ENCODE results near the gene ANGPTL4. TPM values are rescaled to one million over a fixed set of nuclear protein-coding genes. Genes with fewer than 3 reads are reported as not detected.

ANGPTL4 gene
- total RNA-seq, 2 donors from 2014 or later: 29.9 to 99.1 TPM

DNA sequence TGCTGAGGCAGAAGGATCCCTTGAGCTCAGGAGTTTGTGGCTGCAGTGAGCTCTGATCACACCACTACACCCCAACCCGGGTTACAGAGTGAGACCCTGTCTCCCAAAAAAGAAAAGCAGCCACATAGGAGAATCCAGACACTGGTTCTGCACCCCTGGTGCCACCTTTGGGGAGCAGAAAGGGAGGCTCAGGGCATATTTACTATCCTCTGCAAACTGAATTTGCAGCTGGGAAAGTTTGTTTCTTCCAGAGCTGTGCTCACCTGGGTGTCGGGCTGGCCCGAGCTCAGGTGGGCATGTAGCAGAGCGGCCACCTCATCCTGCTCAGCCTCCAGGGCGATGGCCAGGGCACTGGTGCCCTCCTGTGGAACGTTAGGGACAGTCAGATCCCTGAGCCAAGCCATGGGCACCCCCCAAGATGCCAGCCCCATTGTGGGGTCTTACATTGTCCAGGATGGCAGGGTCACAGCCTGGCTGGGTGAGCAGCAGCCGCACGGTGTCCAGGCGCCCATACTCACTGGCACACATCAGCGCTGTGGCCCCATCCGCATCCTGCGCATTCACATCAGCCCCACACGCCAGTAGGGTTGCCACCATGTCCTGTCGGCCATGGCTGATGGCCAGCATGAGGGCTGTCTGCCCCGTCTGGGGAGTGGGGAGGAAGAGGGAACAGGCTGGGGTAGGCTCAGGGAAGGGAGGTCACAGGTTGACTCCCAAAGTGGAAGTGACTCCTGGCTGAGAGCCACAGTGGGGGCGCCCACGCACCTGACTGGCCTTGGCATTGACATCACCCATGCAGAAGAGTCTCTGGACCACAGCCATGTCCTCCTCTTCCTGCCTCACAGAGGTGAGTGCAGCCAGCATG, 39.5 kb upstream of the ANGPTL4 start:
- Histone ChIP-seq H3K4me1 (ENCODE audit: control insufficient read depth in 1 of 2, low read depth in 2 of 2) (peaks cover 22 to 26% of the 10 kb centered on the region in 2 donors), H3K4me3 (no peak overlapping the region), H3K9me3 (no peaks in the 10 kb centered on the region), H3K27ac (no peak overlapping the region), H3K36me3 (peaks cover 13% of the 10 kb centered on the region), H3K27me3 (replicated peaks; ENCODE audit: insufficient read depth) (no peaks in the 10 kb centered on the region)
- DNase-seq (ENCODE audit: low spot score) (no peak), ATAC-seq (ENCODE audit: insufficient number of reproducible peaks, low FRiP score, low read depth) (no peak)
- TF ChIP-seq, protein P1, sequence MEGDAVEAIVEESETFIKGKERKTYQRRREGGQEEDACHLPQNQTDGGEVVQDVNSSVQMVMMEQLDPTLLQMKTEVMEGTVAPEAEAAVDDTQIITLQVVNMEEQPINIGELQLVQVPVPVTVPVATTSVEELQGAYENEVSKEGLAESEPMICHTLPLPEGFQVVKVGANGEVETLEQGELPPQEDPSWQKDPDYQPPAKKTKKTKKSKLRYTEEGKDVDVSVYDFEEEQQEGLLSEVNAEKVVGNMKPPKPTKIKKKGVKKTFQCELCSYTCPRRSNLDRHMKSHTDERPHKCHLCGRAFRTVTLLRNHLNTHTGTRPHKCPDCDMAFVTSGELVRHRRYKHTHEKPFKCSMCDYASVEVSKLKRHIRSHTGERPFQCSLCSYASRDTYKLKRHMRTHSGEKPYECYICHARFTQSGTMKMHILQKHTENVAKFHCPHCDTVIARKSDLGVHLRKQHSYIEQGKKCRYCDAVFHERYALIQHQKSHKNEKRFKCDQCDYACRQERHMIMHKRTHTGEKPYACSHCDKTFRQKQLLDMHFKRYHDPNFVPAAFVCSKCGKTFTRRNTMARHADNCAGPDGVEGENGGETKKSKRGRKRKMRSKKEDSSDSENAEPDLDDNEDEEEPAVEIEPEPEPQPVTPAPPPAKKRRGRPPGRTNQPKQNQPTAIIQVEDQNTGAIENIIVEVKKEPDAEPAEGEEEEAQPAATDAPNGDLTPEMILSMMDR (IDR thresholded peaks at IDR 0.05): no peak

DNA sequence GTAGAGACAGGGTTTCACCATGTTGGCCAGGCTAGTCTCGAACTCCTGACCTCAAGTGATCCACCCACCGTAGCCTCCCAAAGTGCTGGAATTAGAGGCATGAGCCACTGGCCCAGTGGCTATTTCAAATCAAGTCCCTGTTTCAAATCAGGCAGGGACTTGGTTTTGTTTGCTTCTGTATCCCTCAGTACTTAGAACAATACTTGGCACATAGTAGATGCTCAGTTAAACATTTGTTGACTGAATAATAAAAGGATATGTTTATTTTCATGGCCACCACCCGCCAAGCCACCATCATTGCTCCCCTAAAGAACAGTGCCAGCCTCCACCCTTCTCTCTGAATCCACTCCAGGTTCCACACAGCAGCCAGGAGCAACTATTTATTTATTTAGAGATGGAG, 38.5 kb upstream of the ANGPTL4 start:
- no peaks in the 10 kb centered on the region for H3K9me3 ChIP-seq
- peaks cover 13% of the 10 kb centered on the region for H3K36me3 ChIP-seq
- peaks cover 14 to 17% of the 10 kb centered on the region in 2 donors for H3K4me1 ChIP-seq (ENCODE audit: control insufficient read depth in 1 of 2, low read depth in 2 of 2)
- TF ChIP-seq, protein P1 (IDR thresholded peaks at IDR 0.05): no peak
- no peak overlapping the region for H3K4me3 ChIP-seq
- no peaks in the 10 kb centered on the region for H3K27me3 ChIP-seq (replicated peaks; ENCODE audit: insufficient read depth)
- DNase-seq (ENCODE audit: low spot score): no peak
- no peak for ATAC-seq (ENCODE audit: insufficient number of reproducible peaks, low FRiP score, low read depth)
- no peak overlapping the region for H3K27ac ChIP-seq

DNA sequence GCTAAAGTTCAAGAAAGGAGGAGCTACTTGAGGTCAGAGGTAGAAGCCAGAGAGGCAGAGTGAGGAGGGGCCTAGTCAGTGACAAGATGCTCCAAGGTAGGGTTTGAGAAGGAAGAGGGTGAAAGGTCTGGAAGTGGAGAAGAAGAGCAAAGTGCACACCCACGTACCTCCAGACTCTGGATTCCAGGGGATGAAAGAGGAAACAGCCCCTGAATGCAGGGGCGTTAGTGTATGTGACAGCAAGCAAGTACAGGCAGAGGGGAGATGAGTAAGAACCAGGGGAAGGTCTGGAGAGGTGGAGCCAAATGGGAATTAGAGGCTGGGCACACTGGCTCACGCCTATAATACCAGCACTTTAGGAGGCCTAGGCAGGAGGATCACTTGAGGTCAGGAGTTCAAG, 34.0 kb upstream of the ANGPTL4 start:
- no peak for ATAC-seq (ENCODE audit: insufficient number of reproducible peaks, low FRiP score, low read depth)
- no peak overlapping the region for H3K4me3 ChIP-seq
- TF ChIP-seq, protein P1 (IDR thresholded peaks at IDR 0.05): no peak

DNA sequence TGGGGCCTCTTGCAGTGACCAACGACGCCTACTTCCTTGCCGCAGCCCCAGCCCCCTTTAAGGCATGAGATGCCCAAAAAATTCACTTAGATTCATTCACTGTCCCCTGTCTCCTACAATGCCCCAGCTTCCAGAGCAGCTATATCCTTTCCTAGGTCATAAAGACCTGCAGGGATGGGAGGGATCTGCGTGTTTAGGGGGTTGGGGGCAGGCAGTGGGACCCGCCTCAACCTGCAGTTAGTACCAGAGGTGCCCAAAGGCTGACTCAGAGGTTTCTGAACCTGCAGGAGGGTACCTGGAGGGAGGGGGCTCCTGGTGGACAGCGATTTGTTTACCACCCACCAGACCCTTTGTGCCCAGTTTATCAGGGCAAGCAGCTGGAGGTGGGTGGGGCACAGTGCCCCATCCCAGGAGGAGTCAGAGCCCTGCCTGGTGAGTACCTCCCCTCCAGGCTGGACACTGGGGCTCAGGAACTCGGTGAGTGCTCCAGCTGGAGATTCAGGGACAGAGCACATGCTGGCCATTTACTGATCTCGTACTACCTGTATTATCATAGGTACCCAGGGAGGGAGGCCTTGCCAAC, 32.6 kb upstream of the ANGPTL4 start:
- Histone ChIP-seq H3K27me3 (replicated peaks; ENCODE audit: insufficient read depth) (no peaks in the 10 kb centered on the region), H3K4me3 (no peak overlapping the region), H3K4me1 (ENCODE audit: control insufficient read depth in 1 of 2, low read depth in 2 of 2) (peaks cover 4 to 22% of the 10 kb centered on the region in 2 donors), H3K9me3 (no peaks in the 10 kb centered on the region), H3K27ac (no peak overlapping the region), H3K36me3 (no peaks in the 10 kb centered on the region)
- TF ChIP-seq, protein P1 (IDR thresholded peaks at IDR 0.05): no peak
- ATAC-seq (ENCODE audit: insufficient number of reproducible peaks, low FRiP score, low read depth) (no peak), DNase-seq (ENCODE audit: low spot score) (no peak)

More for the DNA sequence above, 34.0 kb upstream of the ANGPTL4 start:
- no peaks in the 10 kb centered on the region for H3K36me3 ChIP-seq
- H3K27ac ChIP-seq: no peak overlapping the region
- H3K9me3 ChIP-seq: no peaks in the 10 kb centered on the region
- no peak for DNase-seq (ENCODE audit: low spot score)
- H3K27me3 ChIP-seq (replicated peaks; ENCODE audit: insufficient read depth): no peaks in the 10 kb centered on the region
- H3K4me1 ChIP-seq (ENCODE audit: control insufficient read depth in 1 of 2, low read depth in 2 of 2): peaks cover 4 to 14% of the 10 kb centered on the region in 2 donors

DNA sequence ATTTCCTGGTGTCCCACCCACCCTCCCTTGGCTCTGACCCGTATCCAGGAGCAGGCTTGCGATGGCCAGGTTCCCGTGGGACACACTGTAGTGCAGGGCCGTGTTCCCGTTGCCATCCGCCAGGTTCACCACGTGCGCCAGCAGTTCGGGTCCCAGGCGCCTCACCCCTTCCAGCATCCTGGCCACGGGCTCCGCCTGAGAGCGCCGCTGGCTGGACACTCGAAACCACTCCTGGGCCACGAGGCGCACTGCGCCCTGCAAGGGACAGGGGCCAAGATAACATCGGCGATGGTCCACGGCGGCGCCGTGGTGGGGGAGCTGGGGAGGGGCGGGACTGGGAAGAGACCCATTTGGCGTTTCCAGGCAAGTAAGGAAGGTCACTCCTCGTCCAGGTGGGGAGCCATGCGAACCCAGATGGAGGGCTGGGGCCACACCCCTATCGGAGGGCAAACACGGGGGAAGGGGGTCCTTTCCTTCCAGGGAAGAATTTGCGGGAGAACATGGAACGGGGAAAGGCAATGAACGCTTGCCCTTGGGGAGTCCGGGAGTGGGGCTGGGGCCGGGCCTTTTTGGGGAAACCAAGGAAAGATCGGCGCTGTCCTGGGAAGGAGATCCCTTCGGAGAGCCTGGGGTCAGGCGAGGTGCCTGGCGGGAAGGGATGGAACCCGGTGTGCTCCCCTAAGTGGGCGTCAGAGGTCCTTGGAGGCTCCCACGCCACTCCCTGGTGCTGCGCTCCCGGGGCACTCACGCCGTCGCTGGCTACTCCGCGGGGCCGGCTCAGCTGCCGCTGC, 30.8 kb upstream of the ANGPTL4 start:
- DNase-seq (ENCODE audit: low spot score) (no peak), ATAC-seq (ENCODE audit: insufficient number of reproducible peaks, low FRiP score, low read depth) (no peak)
- H3K27ac ChIP-seq: no peak overlapping the region
- peaks cover 8% of the 10 kb centered on the region for H3K27me3 ChIP-seq (replicated peaks; ENCODE audit: insufficient read depth)
- no peak overlapping the region for H3K4me3 ChIP-seq
- TF ChIP-seq, protein P1 (IDR thresholded peaks at IDR 0.05): no peak
- peaks cover 4 to 22% of the 10 kb centered on the region in 2 donors for H3K4me1 ChIP-seq (ENCODE audit: control insufficient read depth in 1 of 2, low read depth in 2 of 2)
- no peaks in the 10 kb centered on the region for H3K9me3 ChIP-seq
- no peaks in the 10 kb centered on the region for H3K36me3 ChIP-seq
